PFSK-1 (cell line): ENCODE measurements around the gene POLA1.

Source experiments
- FOXP2 ChIP-seq: optimal IDR thresholded peaks from 2 replicates; pipeline ENCODE3; 2011; ENCODE audit warnings: borderline replicate concordance, control low read depth, inconsistent platforms; ENCODE audit not compliant: insufficient read depth; ENCODE audit errors: extremely low read length, extremely low read depth
- POLR2AphosphoS5 ChIP-seq: IDR thresholded peaks from 2 replicates; pipeline ENCODE4 v1.6.1; 2012; ENCODE audit warnings: low read depth, mild to moderate bottlenecking, control low read depth, low read length, moderate library complexity
- SIN3A ChIP-seq: IDR thresholded peaks from 2 replicates; pipeline ENCODE4 v1.6.1; 2012; ENCODE audit warnings: mild to moderate bottlenecking, low read length, moderate library complexity, borderline replicate concordance; ENCODE audit not compliant: insufficient read depth
- TAF1 ChIP-seq: IDR thresholded peaks from 2 replicates; pipeline ENCODE4 v1.6.1; 2012; ENCODE audit warnings: low read length, control low read depth, borderline replicate concordance; ENCODE audit not compliant: insufficient read depth
- TF ChIP-seq, protein P1 (sequence below), 2 experiments: IDR thresholded peaks; 2 replicates each; pipeline versions ENCODE4 v1.6.1 to v1.8.0; 2011 to 2012; ENCODE audit warnings: low read depth in 2 of 2, low read length in 2 of 2, control low read depth in 1 of 2, inconsistent platforms in 1 of 2, mild to moderate bottlenecking in 1 of 2, moderate library complexity in 1 of 2; ENCODE audit not compliant: insufficient read depth in 1 of 2

Gene POLA1

DNA sequence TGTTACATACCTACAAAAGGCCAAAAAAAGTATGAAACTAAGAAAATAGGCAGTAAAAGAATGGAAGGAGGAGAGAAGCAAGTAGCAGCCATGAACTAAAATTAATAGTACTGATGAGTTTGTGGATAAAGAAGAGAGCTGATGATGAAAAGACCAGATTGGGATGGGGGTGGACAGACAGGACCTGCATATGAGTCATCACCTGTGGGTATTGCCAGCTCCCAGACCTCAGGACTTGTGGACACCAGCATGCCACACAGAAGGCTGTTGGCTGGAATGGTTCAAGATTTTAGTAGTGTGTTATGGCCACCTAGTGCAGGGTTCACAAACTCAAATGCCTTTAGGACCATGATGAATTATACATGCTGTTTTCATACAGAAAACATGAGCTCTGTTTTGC, 263.1 kb downstream of the POLA1 start:
- TF ChIP-seq, protein P1, sequence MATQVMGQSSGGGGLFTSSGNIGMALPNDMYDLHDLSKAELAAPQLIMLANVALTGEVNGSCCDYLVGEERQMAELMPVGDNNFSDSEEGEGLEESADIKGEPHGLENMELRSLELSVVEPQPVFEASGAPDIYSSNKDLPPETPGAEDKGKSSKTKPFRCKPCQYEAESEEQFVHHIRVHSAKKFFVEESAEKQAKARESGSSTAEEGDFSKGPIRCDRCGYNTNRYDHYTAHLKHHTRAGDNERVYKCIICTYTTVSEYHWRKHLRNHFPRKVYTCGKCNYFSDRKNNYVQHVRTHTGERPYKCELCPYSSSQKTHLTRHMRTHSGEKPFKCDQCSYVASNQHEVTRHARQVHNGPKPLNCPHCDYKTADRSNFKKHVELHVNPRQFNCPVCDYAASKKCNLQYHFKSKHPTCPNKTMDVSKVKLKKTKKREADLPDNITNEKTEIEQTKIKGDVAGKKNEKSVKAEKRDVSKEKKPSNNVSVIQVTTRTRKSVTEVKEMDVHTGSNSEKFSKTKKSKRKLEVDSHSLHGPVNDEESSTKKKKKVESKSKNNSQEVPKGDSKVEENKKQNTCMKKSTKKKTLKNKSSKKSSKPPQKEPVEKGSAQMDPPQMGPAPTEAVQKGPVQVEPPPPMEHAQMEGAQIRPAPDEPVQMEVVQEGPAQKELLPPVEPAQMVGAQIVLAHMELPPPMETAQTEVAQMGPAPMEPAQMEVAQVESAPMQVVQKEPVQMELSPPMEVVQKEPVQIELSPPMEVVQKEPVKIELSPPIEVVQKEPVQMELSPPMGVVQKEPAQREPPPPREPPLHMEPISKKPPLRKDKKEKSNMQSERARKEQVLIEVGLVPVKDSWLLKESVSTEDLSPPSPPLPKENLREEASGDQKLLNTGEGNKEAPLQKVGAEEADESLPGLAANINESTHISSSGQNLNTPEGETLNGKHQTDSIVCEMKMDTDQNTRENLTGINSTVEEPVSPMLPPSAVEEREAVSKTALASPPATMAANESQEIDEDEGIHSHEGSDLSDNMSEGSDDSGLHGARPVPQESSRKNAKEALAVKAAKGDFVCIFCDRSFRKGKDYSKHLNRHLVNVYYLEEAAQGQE (IDR thresholded peaks at IDR 0.05; ENCODE audit: insufficient read depth in 1 of 2, low read depth in 2 of 2, low read length in 2 of 2), result no peak
- TF ChIP-seq TAF1, result no peak

DNA sequence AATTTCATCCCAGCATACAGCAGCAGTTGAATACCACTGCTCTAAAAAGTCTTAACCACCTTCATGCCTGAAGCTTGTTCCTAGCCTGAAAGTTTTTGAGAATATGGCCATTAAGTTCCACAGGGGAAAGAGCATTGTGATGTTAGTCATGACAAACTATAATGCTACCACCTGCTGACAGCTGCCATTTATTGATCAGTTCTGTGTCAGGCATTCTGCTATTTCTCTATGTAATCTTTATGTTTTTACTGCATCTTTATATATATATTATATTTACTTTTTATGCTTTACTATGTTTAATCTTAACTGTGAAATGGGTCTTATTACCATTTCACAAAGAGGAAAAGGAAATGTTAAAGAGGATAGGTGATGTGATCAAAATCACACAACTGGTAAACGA, 268.1 kb downstream of the POLA1 start:
- TF ChIP-seq SIN3A (no peak), FOXP2 (no peak), POLR2AphosphoS5 (no peak), TAF1 (no peak)
- TF ChIP-seq, protein P1 (IDR thresholded peaks at IDR 0.05; ENCODE audit: insufficient read depth in 1 of 2, low read depth in 2 of 2, low read length in 2 of 2), result no peak

DNA sequence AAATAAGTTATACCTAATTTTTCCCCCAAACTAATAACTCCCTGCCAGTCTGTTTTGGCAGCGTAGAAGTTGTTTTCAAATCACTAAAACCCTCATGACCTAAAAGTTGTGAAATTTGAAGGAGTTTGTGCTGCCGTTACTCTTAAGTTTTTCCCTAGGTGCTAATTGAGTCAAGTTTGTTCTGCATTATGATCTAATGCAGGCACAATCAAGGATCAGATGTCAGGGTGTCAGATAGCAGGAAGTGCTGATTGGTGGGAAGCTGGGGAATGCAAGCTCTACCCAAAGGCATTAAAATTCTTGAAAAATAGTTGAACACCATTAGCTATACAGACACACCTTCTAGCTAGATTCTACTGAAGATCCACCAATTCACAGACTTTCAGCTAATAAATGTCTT, 270.1 kb downstream of the POLA1 start:
- TF ChIP-seq FOXP2 (no peak), POLR2AphosphoS5 (no peak), TAF1 (no peak), SIN3A (no peak)
- TF ChIP-seq, protein P1 (IDR thresholded peaks at IDR 0.05; ENCODE audit: insufficient read depth in 1 of 2, low read depth in 2 of 2, low read length in 2 of 2), result no peak

DNA sequence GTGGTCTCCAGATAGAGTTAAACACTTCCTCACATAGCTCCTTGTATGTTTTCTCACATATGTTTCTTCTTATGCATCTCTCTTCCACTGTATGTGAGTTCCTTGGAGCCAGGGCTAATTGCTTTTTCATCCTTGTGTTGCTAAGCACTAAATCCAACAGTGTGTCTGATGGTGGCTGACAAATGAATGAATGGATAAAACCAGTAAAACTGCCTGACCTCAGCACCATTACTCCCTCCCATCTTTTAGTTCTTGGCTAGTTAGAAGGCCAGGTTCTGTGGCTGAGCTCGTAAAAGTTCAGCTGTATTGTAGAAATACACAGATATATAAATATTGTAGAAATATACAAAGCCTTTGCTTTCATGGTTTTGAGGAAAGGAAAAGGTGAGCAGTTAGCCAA, 271.7 kb downstream of the POLA1 start:
- TF ChIP-seq, protein P1 (IDR thresholded peaks at IDR 0.05; ENCODE audit: insufficient read depth in 1 of 2, low read depth in 2 of 2, low read length in 2 of 2), result no peak
- TF ChIP-seq SIN3A (no peak), POLR2AphosphoS5 (no peak)

DNA sequence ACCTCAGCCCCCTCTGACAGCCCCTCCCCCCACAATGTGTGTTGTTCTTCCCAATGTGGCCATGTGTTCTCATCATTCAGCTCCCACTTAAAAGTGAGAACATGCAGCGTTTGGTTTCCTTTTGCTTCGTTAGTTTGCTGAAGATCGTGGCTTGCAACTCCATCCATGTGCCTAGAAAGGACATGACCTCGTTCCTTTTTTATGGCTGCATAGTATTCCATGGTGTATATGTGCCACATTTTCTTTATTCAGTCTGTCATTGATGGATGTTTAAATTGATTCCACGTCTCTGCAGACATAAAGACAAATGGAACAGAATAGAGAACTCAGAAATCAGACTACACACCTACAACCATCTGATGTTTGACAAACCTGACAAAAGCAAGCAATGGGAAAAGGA, 276.1 kb downstream of the POLA1 start:
- TF ChIP-seq, protein P1 (IDR thresholded peaks at IDR 0.05; ENCODE audit: insufficient read depth in 1 of 2, low read depth in 2 of 2, low read length in 2 of 2), result no peak
- TF ChIP-seq TAF1, result no peak
- no peak for TF ChIP-seq SIN3A
- no peak for TF ChIP-seq POLR2AphosphoS5
- no peak for TF ChIP-seq FOXP2
